ENCODE measurements around the gene CFAP46.

Gene CFAP46

GRCh38 chr10:132868995-132869394 lies 73.4 kb downstream of the CFAP46 start:
- no peak for TF ChIP-seq ZNF274 (IDR thresholded peaks at IDR 0.05; ENCODE audit: low read depth, low read length)
- H3K4me3 ChIP-seq (ENCODE audit: low read length): no peak overlapping the region

DNA sequence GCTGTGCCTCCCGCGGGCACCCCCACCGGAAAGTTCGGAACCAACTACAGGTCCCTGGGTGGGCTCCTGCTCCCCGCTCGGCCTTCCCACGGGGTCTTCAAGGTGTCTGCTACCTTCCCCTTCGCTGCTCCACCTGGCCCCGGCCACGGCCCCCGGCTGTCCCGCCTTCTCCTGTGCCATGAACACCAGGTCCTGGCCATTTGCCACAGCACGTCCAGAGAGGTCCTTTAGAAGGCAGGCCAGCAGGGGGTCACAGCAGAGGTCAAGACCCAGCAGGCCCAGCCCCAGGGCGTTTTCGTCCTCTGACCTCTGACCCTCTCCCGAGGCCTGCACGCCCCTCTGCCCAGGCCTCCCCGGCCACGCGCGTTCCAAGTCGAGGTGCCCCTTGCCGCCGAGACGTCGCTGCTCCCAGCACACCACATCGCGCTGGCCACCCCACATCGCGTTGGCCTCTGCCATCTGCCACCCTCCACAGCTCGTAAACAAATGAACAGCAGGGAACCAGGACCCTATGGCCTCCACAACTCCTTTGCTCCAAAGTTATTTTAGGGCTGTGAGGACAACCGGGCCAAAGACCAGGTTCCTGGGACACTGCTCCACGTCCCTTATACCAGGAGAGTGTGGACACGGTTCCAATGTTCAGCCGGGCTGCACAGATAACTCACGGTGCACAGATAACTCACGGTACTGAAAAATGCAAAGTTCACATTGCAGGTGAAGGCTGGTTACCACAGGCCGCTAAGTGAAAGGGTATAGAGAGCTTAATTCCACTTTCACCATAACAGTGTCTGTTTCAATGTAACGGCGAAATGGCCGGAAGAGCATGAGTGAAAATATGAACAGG lies 74.3 kb downstream of the CFAP46 start:
- no peak for TF ChIP-seq ZNF274 (IDR thresholded peaks at IDR 0.05; ENCODE audit: low read depth, low read length)

GRCh38 chr10:132866601-132867381 lies 75.6 kb downstream of the CFAP46 start:
- no peak for TF ChIP-seq ZNF274 (IDR thresholded peaks at IDR 0.05; ENCODE audit: low read depth, low read length)

More for the DNA sequence above, 74.3 kb downstream of the CFAP46 start:
- no peak overlapping the region for H3K4me3 ChIP-seq (ENCODE audit: low read length)

DNA sequence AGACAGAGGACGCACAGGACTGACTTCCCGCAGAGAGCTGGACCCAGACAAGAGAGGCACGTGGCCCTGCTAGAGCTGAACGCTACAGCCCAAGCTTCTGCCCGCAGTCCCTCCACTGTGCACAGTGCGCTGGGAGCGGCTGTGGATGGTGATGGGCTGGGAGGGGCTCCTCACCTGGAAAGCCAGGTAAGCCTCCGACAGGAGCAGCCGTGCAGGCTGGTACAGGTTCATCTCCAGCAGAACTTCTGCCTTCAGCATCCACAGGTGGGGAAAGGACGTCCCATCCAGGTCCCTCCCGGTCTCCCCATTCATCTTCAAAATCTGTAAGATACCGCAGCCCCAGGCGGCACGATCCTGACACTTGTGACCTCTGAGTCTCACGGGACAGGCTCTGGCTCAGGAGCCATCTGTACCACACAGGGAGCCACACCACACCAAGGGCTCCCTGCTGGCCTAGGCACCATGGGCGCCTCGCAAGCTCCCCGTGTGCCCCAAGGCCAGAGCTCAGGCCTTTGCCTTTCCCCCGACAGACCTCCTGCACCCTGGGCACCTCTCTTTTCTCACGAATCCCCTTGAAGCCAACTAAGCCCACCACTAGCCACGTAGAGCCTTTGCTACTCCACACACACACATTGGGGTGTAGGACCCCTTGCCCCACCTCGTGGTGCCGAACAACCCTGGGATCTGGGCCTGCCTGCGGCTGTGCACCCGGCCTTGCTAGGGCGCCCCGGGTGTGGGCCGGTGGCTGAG lies 76.3 kb downstream of the CFAP46 start:
- H3K4me3 ChIP-seq (ENCODE audit: low read length): no peak overlapping the region
- no peak for TF ChIP-seq ZNF274 (IDR thresholded peaks at IDR 0.05; ENCODE audit: low read depth, low read length)

More at GRCh38 chr10:132866601-132867381, 75.6 kb downstream of the CFAP46 start:
- H3K4me3 ChIP-seq (ENCODE audit: low read length): no peak overlapping the region

GRCh38 chr10:132865171-132865631 lies 77.2 kb downstream of the CFAP46 start:
- H3K4me3 ChIP-seq (ENCODE audit: low read length): no peak overlapping the region
- TF ChIP-seq ZNF274 (IDR thresholded peaks at IDR 0.05; ENCODE audit: low read depth, low read length): no peak

- no peak overlapping the region for H3K4me3 ChIP-seq (ENCODE audit: low read length)
- no peak for TF ChIP-seq ZNF274 (IDR thresholded peaks at IDR 0.05; ENCODE audit: low read depth, low read length)
Observed at GRCh38 chr10:132862485-132863420, 79.6 kb downstream of the CFAP46 start.

DNA sequence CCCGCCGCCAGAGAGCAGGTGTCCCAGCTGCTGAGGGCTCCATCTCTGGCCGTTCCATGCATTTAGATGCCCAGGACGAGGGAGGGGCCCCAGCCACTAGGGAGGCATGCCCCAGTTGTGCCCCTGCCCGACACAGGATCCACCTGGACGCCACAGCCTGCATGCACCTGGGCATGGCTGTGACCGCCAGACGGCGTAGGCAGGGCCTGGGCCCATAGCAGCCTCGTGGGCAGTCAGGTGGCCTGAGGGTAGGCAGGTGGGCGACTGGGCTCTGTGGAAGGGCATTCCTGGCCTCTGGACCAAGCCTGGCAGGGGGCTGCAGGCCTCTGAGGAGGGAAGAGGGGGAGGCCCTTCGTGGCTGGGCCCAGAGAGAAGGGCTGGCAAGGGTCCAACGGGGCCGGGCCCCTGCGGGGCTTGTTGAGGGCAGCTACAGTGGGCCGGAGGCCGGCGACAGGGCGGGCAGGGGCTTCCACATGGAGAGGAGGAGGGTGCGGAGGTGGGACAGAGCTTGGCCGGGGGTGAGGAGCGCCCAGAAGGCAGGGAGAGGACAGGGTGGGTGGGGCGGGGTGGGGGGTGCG lies 80.4 kb downstream of the CFAP46 start:
- H3K4me3 ChIP-seq (ENCODE audit: low read length): no peak overlapping the region
- no peak for TF ChIP-seq ZNF274 (IDR thresholded peaks at IDR 0.05; ENCODE audit: low read depth, low read length)

DNA sequence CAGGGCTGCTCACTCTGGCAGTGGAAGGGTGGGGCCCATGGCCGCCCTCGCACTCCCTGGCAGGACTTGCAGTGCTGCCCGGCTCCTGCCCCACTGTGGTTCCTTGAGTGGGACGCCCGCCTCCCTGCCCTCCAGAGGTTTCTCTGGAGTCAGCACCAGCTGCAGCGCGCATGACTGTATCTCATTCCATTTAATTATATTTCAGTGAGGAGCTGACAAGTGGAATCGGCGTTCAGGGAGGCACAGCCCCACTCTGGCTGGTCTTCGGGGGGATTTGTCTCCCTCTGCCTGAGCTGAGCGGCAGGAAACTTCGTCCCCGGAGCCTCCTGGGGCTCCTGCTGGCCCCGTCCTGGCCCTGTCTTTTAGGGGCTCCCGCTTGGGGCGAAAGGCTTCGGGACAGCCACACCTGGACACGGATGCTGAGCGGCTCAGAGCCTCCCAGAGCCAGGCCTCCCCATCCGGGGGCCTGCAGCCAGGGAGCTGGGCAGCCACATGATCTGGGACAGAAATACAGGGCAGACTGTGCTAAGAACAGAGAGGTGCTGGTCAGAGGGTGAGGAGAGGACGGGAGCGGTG lies 81.2 kb downstream of the CFAP46 start:
- TF ChIP-seq ZNF274 (IDR thresholded peaks at IDR 0.05; ENCODE audit: low read depth, low read length): no peak
- no peak overlapping the region for H3K4me3 ChIP-seq (ENCODE audit: low read length)

DNA sequence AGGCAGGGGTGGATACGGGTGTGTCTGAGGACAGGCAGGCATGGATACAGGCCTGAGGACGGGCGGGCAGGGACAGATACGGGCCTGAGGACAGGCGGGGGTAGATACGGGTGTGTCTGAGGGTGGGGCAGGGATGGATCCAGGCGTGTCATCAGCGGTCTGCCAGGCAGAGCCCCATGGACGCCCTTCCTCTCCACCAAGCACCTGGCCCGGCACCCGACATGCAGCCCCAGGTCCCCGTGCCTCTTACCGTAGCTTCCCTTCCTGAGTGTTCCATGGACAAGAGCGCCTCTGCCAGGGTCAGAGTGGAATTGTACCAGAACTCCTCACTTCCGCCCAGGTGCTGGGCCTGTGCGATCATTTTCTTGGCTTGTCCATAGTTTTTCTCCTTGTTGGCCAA lies 81.8 kb downstream of the CFAP46 start:
- H3K4me3 ChIP-seq (ENCODE audit: low read length): no peak overlapping the region
- no peak for TF ChIP-seq ZNF274 (IDR thresholded peaks at IDR 0.05; ENCODE audit: low read depth, low read length)

- H3K4me3 ChIP-seq (ENCODE audit: low read length): no peak overlapping the region
- no peak for TF ChIP-seq ZNF274 (IDR thresholded peaks at IDR 0.05; ENCODE audit: low read depth, low read length)
Observed at GRCh38 chr10:132859084-132859855, 83.1 kb downstream of the CFAP46 start.

GRCh38 chr10:132858121-132859081 lies 84.0 kb downstream of the CFAP46 start:
- TF ChIP-seq ZNF274 (IDR thresholded peaks at IDR 0.05; ENCODE audit: low read depth, low read length): no peak
- H3K4me3 ChIP-seq (ENCODE audit: low read length): no peak overlapping the region

Measured in GM08714 (cell line).